SK-N-MC (cell line): Measurements from ENCODE around the gene WFDC5.

ENCODE experiments used
- EZH2 ChIP-seq: fragments of 200-600 bp; sonication (generic); IDR thresholded peaks from one replicate; pipeline ENCODE4 v1.6.1; 2017; ENCODE audit warnings: antibody characterized with exemption
- POLR2AphosphoS5 ChIP-seq: IDR thresholded peaks from 2 replicates; pipeline ENCODE4 v1.6.1; 2012; ENCODE audit warnings: mild to moderate bottlenecking, low read depth, low read length, borderline replicate concordance

DNA sequence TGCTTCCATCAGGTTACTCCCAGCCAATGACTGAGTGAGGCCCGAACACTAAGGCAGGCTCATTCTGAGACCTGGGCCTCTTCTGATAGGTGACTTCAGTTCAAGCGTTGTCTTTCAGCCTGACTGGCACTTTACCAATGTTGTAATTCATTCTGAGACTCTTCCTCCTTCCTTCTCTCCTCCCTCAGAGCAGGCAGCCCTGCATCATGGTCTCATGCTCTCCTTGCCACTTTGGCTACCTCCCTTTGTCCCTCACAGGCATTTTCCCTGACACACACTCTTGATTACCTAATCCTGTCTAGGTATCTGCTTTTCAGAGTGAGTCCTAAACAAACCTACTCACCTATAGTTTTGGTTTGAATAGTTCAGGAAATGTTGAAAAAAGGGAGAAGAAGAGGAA, 21.9 kb upstream of the WFDC5 start:
- no peak for TF ChIP-seq EZH2
- no peak for TF ChIP-seq POLR2AphosphoS5
